Transverse colon (tissue), 4 donors: ENCODE measurements around the gene APBA1. TPM values are rescaled to one million over a fixed set of nuclear protein-coding genes. Genes with fewer than 3 reads are reported as not detected.

Experiments used
- DNase-seq: peaks from one replicate; pipeline ENCODE4 v3.0.0-alpha.2; 2019
- H3K27ac ChIP-seq, 4 donors: fragments of 200-600 bp; sonication (generic); 2 replicates each; pipeline ENCODE4 v1.5.1; 2016 to 2018; ENCODE audit warnings: inconsistent platforms in 4 of 4
- H3K27me3 ChIP-seq: fragments of 200-600 bp; sonication (generic); 2 replicates; pipeline ENCODE4 v1.5.1; 2017; ENCODE audit warnings: inconsistent platforms
- H3K36me3 ChIP-seq, 4 donors: fragments of 200-600 bp; sonication (generic); 2 replicates each; pipeline ENCODE4 v1.5.1; 2017 to 2019; ENCODE audit warnings: inconsistent platforms in 4 of 4
- H3K4me1 ChIP-seq, 4 donors: fragments of 200-600 bp; sonication (generic); 2 replicates each; pipeline ENCODE4 v1.5.1; 2017 to 2020; ENCODE audit warnings: inconsistent platforms in 4 of 4
- H3K4me3 ChIP-seq, 4 donors: fragments of 200-600 bp; sonication (generic); 1 replicate in 1 of 4; 2 replicates in 3 of 4; pipeline versions ENCODE4 v1.5.1 to v1.6.1; 2017 to 2019; ENCODE audit warnings: inconsistent platforms in 4 of 4
- H3K9me3 ChIP-seq, 2 donors: fragments of 200-600 bp; sonication (generic); 2 replicates each; pipeline ENCODE4 v1.5.1; 2017 to 2019; ENCODE audit warnings: inconsistent platforms in 2 of 2
- CTCF ChIP-seq, 5 experiments: fragments of 200-600 bp in 3 of 5; fragments of 450-650 bp in 2 of 5; sonication (generic) in 3 of 5; IDR thresholded peaks; 1 replicate in 2 of 5; 2 replicates in 3 of 5; pipeline ENCODE4 v1.5.1; 2016 to 2017; ENCODE audit warnings: antibody characterized with exemption in 5 of 5, inconsistent platforms in 3 of 5, mild to moderate bottlenecking in 2 of 5, moderate library complexity in 1 of 5
- EP300 ChIP-seq: sonication (generic); formaldehyde crosslinking; IDR thresholded peaks from one replicate; pipeline ENCODE4 v1.6.1; 2017; ENCODE audit warnings: antibody characterized with exemption, low read depth
- POLR2A ChIP-seq: fragments of 450-650 bp; IDR thresholded peaks from one replicate; pipeline ENCODE4 v1.6.1; 2016; ENCODE audit warnings: antibody characterized with exemption, mild to moderate bottlenecking, moderate library complexity
- POLR2AphosphoS5 ChIP-seq, 3 donors: sonication (generic); formaldehyde crosslinking; IDR thresholded peaks; one replicate each; pipeline ENCODE4 v1.6.1; 2016; ENCODE audit warnings: antibody characterized with exemption in 3 of 3
- WGBS, 2 donors: methylation state at CpG; one replicate each; pipeline ENCODE4 v1.1.5; 2018; ENCODE audit warnings: low coverage in 1 of 2; 5-methylcytosine and 5-hydroxymethylcytosine counted together
- in situ Hi-C, 4 donors: fragments of 200-750 bp; cut with MboI; loops; one replicate each; pipeline versions ENCODE4 v1.15.0 to v1.15.1; 2017; ENCODE audit warnings: low sequenced_read_pairs in 3 of 4, low pct_ligation_motif_present in 1 of 4, low pct_unique_long_range_greater_than_20kb in 1 of 4
- intact Hi-C: fragments of 100-400 bp; cut with DNase I; formaldehyde crosslinking; loops from one replicate; pipeline ENCODE4 v1.15.1; 2023; ENCODE audit warnings: low total_unique reads
- total RNA-seq, 4 donors: library from RNA; depleted of rRNA; stranded (reverse); fragments of >200 nt; gene quantifications; one replicate each; pipeline ENCODE4 v1.1.0, GENCODE V29; 2016

Gene APBA1
- total RNA-seq, 4 donors from 2014 or later = 7.6 to 11.6 (median 10.2) TPM

GRCh38 chr9:69715825-69716224, 43.7 kb upstream of the APBA1 start:
- H3K27ac ChIP-seq = peak overlapping the region in 3 of 4 donors; percentile 20 to 22 (median 21)
- H3K9me3 ChIP-seq = no peaks in the 10 kb centered on the region
- H3K27me3 ChIP-seq = no peaks in the 10 kb centered on the region
- no peak for DNase-seq
- 40 to 54% methylated on average over 1 of the region's 1 CpG for WGBS, 2 donors
- no peak for TF ChIP-seq EP300
- no peak for TF ChIP-seq POLR2AphosphoS5 (IDR thresholded peaks at IDR 0.05)
- TF ChIP-seq POLR2A = no peak
- TF ChIP-seq CTCF (IDR thresholded peaks at IDR 0.05) = no peak
- H3K4me1 ChIP-seq = peaks cover 6 to 57% (median 27%) of the 10 kb centered on the region in 4 donors
- peaks cover 0 to 12% (median 3%) of the 10 kb centered on the region in 4 donors for H3K36me3 ChIP-seq
- intact Hi-C loops (no loop called here), in situ Hi-C loops (no loop called here)
- H3K4me3 ChIP-seq = no peak overlapping the region

- Histone ChIP-seq H3K4me1 (peaks cover 6 to 50% (median 21%) of the 10 kb centered on the region in 4 donors), H3K27me3 (no peaks in the 10 kb centered on the region), H3K4me3 (no peak overlapping the region), H3K36me3 (peaks cover 0 to 12% (median 3%) of the 10 kb centered on the region in 4 donors), H3K9me3 (no peaks in the 10 kb centered on the region), H3K27ac (peak overlapping the region in 2 of 4 donors; percentile 20 to 22)
- intact Hi-C loops = no loop called here
- in situ Hi-C loops = no loop called here
- no peak for TF ChIP-seq POLR2A
- no peak for TF ChIP-seq POLR2AphosphoS5 (IDR thresholded peaks at IDR 0.05)
- no peak for TF ChIP-seq CTCF (IDR thresholded peaks at IDR 0.05)
- no peak for TF ChIP-seq EP300
- DNase-seq = no peak
- WGBS, 2 donors = 72 to 74% methylated on average over 3 of the region's 3 CpGs
These were observed 42.9 kb upstream of the APBA1 start for GRCh38 chr9:69715096-69715495.

GRCh38 chr9:69697475-69697874, 25.3 kb upstream of the APBA1 start:
- Histone ChIP-seq H3K27me3 (no peaks in the 10 kb centered on the region), H3K4me1 (no peaks in the 10 kb centered on the region), H3K9me3 (peaks cover 25 to 26% of the 10 kb centered on the region in 2 donors), H3K4me3 (no peak overlapping the region), H3K27ac (no peak overlapping the region), H3K36me3 (no peaks in the 10 kb centered on the region)
- DNase-seq = no peak
- TF ChIP-seq EP300 = no peak
- TF ChIP-seq POLR2AphosphoS5 (IDR thresholded peaks at IDR 0.05) = no peak
- TF ChIP-seq CTCF (IDR thresholded peaks at IDR 0.05) = no peak
- no peak for TF ChIP-seq POLR2A
- in situ Hi-C loops = loop anchor here in 1 of 4 donors (25.0 kb wide), 1 partner anchor 90 kb away; no protein-coding TSS in a partner anchor
- 96 to 100% methylated on average over 1 to 2 of the region's 2 CpGs for WGBS, 2 donors
- intact Hi-C loops = no loop called here

GRCh38 chr9:69696802-69697201, 24.6 kb upstream of the APBA1 start:
- H3K4me3 ChIP-seq = no peak overlapping the region
- H3K27me3 ChIP-seq = no peaks in the 10 kb centered on the region
- no peaks in the 10 kb centered on the region for H3K36me3 ChIP-seq
- no peak for DNase-seq
- H3K27ac ChIP-seq = no peak overlapping the region
- TF ChIP-seq EP300 = no peak
- no peak for TF ChIP-seq POLR2AphosphoS5 (IDR thresholded peaks at IDR 0.05)
- TF ChIP-seq CTCF (IDR thresholded peaks at IDR 0.05) = no peak
- peaks cover 23 to 26% of the 10 kb centered on the region in 2 donors for H3K9me3 ChIP-seq
- in situ Hi-C loops = loop anchor here in 1 of 4 donors (25.0 kb wide), 1 partner anchor 90 kb away; no protein-coding TSS in a partner anchor
- intact Hi-C loops = no loop called here
- 70 to 95% methylated on average over 2 of the region's 2 CpGs for WGBS, 2 donors
- no peaks in the 10 kb centered on the region for H3K4me1 ChIP-seq
